Esophagus squamous epithelium (tissue), 4 donors: ENCODE measurements around the gene CENPN.

Experiments
- POLR2A ChIP-seq, 4 donors: fragments of 450-650 bp; IDR thresholded peaks; one replicate each; pipeline ENCODE4 v1.6.1; 2017; ENCODE audit warnings: antibody characterized with exemption in 4 of 4, mild to moderate bottlenecking in 4 of 4, moderate library complexity in 3 of 4
- TF ChIP-seq, protein P1 (sequence below), 6 experiments: fragments of 450-650 bp in 4 of 6; fragments of 200-600 bp in 2 of 6; sonication (generic) in 2 of 6; IDR thresholded peaks; one replicate each; pipeline ENCODE4 v1.5.1; 2016 to 2019; ENCODE audit warnings: antibody characterized with exemption in 6 of 6, mild to moderate bottlenecking in 4 of 6, moderate library complexity in 4 of 6

DNA sequence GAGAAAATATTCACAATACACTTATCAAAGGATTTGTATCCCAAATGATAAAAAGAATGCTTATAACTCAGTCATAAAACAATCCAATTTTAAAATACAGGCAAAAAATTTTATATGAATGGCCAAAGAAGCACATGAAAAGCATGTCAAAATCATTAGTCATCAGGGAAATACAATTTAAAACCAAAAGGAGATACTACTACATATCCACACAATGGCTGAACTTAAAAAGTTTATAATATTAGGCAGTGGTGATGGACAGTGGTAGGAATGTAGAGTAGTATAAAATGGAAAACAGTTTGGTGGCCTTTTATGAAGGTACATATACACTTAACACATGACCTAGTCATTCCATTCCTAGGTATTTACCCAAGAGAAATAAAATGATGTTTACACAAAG is 12.6 kb upstream of the CENPN start:
- TF ChIP-seq, protein P1, sequence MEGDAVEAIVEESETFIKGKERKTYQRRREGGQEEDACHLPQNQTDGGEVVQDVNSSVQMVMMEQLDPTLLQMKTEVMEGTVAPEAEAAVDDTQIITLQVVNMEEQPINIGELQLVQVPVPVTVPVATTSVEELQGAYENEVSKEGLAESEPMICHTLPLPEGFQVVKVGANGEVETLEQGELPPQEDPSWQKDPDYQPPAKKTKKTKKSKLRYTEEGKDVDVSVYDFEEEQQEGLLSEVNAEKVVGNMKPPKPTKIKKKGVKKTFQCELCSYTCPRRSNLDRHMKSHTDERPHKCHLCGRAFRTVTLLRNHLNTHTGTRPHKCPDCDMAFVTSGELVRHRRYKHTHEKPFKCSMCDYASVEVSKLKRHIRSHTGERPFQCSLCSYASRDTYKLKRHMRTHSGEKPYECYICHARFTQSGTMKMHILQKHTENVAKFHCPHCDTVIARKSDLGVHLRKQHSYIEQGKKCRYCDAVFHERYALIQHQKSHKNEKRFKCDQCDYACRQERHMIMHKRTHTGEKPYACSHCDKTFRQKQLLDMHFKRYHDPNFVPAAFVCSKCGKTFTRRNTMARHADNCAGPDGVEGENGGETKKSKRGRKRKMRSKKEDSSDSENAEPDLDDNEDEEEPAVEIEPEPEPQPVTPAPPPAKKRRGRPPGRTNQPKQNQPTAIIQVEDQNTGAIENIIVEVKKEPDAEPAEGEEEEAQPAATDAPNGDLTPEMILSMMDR (IDR thresholded peaks at IDR 0.05) = no peak
- no peak for TF ChIP-seq POLR2A (IDR thresholded peaks at IDR 0.05)
